Right lobe of liver (tissue), 4 donors: ENCODE results near the gene MITD1.

Experiments used
- POLR2A ChIP-seq: fragments of 450-650 bp; IDR thresholded peaks from one replicate; pipeline ENCODE4 v1.6.1; 2017; ENCODE audit warnings: antibody characterized with exemption, mild to moderate bottlenecking
- TF ChIP-seq, protein P1 (sequence below), 4 donors: fragments of 200-600 bp in 3 of 4; fragments of 450-650 bp in 1 of 4; IDR thresholded peaks; one replicate each; pipeline versions ENCODE4 v1.5.1 to v1.8.0; 2016 to 2022; ENCODE audit warnings: antibody characterized with exemption in 4 of 4, mild to moderate bottlenecking in 2 of 4
- donor health status: DM: no; HTN: no; CAD: no.
- donor health status: DM: no; HTN: no; CAD: no.
- donor health status: DM: no; HTN: yes; CAD: no.

DNA sequence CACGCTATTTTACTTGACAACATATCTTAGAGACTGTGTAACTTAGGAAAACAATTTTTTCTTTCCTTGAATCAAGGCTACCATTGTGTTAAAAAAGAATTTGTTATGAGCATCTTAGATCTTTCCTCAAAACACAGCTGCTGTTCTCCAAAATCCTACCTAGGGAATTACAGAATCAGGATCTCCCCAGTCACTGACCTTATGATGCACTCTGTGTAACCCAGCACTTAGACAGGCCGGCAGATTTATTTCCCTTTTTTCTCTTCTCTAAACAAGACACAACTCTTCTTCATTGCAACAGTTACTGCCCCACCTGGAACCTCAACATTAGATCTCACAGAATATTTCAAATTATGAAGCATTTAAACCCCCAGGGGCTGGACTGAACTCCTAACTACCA is 52.9 kb downstream of the MITD1 start:
- TF ChIP-seq, protein P1, sequence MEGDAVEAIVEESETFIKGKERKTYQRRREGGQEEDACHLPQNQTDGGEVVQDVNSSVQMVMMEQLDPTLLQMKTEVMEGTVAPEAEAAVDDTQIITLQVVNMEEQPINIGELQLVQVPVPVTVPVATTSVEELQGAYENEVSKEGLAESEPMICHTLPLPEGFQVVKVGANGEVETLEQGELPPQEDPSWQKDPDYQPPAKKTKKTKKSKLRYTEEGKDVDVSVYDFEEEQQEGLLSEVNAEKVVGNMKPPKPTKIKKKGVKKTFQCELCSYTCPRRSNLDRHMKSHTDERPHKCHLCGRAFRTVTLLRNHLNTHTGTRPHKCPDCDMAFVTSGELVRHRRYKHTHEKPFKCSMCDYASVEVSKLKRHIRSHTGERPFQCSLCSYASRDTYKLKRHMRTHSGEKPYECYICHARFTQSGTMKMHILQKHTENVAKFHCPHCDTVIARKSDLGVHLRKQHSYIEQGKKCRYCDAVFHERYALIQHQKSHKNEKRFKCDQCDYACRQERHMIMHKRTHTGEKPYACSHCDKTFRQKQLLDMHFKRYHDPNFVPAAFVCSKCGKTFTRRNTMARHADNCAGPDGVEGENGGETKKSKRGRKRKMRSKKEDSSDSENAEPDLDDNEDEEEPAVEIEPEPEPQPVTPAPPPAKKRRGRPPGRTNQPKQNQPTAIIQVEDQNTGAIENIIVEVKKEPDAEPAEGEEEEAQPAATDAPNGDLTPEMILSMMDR (IDR thresholded peaks at IDR 0.05), result no peak
- no peak for TF ChIP-seq POLR2A
